NCI-H146 treated with DMSO at 0.1 percent for 48 hours (cell line): ENCODE results near the gene SH3TC1.

Experiments
- DNase-seq: peaks from one replicate; lab custom pipeline; 2025; ENCODE audit not compliant: unreplicated experiment; lab: John Stamatoyannopoulos, UW

The SH3TC1 gene

DNA sequence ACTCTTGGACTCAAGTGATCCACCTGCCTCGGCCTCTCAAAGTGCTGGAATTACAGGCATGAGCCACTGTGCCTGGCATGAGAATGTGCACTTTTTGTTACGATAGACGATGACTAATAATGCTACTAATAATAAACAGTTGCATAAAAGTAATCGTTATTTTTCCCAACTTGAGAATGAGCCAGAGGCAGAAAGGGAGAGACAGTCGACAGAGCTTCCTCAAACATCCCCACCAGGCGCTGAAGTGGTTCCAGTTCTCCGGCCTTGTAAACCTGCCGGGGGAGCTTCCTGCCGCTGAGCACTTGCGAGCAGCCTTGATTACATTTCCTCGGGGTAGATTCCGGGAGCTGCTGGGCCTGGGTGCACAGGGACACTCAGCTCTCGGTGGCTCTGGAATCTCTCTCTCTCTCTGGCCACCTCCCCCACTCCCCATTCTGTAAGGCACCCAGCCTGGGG lies 61.6 kb downstream of the SH3TC1 start:
- no peak for DNase-seq

DNA sequence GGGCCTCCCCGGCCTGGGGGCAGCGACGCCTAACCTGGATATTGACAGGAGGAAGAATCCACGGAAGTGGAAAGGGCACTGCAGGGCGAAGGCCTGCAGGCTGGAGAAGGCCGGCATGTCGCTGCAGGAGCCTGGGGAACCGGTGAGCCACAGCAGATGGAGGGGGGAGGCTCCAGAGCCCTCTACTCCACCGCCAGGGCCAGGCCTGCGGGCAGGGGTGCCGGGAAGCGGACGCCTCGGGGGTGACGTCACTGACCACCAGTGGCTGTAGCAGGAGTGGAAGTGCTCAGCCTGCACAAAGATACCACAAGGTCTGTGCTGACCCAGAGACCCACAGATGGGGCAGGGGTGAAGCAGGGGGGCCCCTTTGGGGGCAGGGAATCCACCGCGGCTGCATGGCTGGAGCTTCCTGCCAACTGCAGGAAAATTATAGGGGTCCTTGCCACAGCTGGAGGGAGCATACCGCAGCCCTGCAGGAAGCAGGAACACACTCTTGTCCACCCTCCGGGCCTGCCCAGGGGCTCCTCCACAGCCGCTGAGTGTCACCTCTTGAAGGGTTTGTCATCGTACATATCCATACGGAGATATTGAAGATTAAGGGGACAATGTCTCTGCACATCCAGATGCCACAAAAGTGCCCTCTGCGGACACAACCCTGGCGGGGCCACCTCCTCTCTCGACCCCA lies 62.9 kb downstream of the SH3TC1 start:
- DNase-seq, result no peak

DNA sequence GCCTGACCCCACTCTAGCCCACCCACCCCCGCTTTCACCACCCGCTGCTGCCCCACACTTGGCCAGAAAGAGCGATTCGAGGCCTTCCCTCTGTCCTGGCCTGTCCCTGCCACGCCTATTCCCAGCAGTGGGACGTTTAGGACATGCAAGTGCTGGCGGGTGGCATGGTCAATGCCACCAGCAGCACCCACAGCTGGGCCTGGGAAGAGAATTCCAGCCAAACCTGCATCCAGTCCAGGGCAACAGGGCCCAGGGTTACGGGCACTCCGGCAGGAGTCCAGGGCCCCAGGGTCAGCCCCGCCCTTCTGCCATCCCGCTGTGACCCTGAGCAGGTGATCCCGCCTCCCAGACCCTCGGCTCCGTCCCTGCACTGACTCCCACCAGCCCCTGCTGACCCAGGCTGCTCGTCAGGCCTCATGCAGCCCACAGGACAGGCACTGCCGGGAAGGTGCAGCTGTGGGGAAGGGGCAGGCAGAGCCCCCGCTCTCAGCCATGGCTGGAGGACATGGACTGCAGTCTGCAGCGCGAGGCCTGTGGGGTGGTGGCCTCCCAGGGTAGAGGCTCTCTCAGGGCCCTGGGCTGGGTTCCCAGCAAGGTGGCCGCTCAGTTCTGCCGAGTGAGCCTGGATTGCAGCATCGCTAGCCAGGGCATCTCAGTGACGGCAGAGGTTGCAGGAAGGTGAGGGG lies 63.7 kb downstream of the SH3TC1 start:
- DNase-seq, result no peak

DNA sequence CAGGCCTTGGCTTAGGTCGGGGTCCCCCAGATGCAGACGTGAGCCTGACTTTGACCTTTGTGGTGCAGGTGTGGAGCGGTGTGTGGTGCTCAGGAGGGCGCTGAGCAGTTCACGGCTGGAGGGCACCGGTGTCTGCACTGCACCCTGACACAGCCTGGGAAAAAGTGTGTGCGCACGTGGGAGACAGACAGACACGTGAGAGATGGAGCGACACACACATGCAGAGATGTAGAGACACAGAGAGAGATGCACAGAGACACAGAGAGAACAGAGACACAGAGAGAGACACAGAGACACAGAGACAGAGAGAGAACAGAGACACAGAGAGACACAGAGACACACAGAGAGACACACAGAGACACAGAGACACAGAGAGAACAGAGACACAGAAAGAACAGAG lies 64.3 kb downstream of the SH3TC1 start:
- DNase-seq, result no peak

DNA sequence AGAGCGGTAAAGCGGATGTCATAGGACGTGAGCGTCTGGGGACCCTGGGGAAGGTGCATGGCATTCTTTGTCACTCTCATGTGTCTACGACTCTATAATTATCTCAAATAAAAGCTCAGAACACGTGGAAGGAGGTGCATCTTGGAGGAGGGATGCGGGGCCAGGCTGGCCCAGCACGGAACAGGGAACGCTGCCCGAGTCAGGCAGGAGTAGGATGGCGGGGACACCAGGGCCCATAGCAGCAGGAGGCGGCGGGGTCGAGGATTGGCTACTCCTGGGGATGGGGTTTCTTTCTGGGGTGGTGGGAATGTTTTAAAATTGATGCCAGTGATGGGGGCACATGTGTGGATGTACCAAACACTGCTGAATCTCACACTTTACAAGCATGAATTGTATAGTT lies 65.0 kb downstream of the SH3TC1 start:
- no peak for DNase-seq

DNA sequence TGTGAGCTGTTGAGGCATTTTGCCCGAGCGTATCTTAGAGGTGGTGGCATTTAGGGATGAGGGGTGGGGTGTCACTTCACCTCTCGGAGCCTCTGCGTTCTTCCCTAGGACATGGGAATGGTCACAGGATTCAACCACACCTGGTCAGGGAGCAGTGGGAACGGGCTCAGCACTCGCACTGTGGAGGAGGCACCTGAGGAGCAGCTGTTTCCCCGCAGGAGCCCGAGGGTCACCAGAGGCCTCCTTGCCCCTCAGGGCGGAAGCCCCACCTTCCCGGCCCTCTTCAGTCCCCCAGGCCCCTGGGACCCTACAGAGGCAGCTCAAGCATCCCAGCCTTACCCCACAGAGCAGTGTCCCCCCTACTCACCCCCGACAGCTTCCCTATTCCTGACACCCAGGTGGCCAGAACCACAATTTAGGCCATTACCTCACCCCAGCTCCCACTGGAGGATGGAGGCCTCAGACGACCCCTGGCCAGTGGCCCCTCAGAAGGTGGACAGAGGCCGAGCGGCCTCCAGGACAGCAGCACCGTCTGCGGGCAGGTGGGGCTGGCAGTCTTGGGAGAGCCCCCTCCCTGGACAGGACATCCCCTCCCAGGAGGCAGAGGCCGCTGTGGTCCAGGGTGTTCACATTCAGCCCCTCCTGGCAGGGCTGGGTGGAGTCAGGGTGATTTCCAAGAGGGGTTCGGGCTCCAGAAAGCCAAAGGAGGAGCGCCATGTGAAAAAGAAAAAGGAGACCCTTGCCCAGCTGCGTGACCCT lies 66.3 kb downstream of the SH3TC1 start:
- DNase-seq, result no peak

DNA sequence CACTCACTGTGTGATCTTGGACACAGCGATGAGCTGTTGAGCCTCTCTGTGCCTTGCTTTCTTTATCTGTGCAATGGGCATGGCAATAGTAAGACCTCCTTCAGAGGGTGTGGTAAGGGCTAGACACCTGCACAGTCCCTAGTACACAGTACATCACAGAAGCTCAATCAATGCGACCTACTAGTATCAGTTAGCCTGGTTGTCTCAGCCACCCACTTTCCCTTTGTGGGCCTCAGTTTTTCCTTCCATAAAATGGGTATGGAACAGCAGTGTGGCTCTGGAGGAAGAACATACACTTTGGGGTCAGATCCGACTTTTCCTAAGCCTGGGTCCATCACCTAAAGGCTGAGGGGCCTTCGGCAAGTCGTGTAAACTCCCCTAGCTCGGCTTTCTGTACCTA lies 67.0 kb downstream of the SH3TC1 start:
- no peak for DNase-seq

DNA sequence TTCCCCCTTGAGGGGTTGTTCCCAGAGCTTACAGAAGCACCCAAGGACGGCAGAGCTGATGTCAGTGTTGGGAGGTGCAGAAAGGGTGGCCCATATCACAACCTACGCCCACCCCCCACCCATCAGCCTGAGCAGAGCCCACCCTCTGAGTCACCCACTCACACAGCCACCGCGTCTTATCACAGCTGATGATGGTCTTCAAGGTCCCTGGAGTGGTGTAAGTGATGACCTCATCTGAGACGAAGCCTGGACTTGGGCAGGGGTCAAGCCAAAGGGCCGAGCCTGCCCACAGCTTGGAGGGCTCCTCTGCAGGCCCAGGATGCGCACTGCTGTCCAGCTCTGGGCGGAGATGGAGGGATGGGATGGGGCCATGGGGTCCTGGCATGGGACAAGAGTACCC lies 67.4 kb downstream of the SH3TC1 start:
- DNase-seq, result no peak

DNA sequence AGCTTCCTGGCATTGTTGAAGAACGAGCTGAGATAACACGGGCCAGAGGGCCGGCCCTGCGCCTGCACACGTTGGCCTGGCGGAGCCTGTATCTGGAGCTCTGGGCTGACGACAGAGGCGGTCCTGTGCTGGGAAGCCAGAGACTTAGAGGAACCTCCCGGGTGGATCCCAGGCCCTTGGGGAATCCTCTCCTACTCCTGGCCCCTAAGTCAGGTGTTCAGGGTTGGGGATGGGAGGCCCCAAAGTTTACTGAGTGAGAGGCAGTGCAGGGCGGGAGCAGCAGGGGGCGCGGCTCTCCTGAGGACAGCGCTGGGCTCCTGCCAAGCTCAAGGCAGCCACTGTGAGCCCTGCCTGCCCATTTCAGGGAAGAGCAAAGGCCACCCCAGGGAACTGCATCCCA lies 68.0 kb downstream of the SH3TC1 start:
- DNase-seq, result peak; percentile 31

DNA sequence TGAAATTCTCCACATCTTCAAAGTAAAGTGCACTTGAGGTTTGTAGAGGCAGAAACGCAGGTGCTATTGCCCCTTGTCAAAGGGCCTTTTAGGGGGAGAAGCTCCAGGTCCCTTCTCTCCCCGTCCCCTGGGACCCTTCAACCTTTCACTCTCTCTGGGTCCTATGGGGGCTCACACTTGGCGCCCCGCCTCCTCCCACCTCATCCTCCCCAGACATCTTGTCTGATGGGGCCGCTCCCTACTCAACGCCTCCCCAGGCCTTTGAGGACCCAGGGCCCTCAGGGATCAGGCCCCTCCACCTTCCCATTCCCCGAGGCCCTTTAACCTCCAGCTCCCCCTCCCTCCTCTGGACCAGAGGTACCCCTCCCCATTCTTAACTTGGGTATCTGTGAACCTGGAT lies 69.1 kb downstream of the SH3TC1 start:
- DNase-seq, result no peak

DNA sequence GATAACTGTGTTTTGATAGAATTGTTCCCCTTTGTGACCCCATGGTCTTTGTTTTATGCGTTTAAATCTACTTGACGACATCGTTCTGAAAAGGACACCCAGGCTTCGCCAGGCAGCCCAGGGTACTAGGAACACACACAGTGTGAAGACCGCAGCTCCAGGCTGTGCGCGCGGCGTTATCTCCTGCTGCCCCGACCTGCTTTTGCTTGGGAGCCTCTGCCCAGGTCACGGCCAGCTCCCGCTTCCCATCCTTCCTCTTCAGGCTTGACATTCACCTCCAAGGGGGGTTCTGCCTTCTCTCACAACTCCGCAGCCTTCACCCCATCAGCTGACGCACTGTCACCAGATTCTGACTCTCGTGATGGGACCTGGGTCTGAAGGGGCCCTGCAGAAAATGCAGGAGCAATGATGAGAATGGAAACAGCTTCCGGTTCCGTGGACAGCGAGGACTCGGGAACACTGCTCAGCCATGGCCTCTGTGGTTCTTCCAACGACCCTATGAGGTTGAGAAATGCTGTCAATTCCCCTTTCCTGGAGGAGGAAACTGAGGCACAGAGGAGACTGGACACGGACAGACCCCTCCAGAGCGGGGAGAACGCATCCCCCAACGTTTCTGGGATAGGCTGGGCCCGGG lies 69.9 kb downstream of the SH3TC1 start:
- no peak for DNase-seq

DNA sequence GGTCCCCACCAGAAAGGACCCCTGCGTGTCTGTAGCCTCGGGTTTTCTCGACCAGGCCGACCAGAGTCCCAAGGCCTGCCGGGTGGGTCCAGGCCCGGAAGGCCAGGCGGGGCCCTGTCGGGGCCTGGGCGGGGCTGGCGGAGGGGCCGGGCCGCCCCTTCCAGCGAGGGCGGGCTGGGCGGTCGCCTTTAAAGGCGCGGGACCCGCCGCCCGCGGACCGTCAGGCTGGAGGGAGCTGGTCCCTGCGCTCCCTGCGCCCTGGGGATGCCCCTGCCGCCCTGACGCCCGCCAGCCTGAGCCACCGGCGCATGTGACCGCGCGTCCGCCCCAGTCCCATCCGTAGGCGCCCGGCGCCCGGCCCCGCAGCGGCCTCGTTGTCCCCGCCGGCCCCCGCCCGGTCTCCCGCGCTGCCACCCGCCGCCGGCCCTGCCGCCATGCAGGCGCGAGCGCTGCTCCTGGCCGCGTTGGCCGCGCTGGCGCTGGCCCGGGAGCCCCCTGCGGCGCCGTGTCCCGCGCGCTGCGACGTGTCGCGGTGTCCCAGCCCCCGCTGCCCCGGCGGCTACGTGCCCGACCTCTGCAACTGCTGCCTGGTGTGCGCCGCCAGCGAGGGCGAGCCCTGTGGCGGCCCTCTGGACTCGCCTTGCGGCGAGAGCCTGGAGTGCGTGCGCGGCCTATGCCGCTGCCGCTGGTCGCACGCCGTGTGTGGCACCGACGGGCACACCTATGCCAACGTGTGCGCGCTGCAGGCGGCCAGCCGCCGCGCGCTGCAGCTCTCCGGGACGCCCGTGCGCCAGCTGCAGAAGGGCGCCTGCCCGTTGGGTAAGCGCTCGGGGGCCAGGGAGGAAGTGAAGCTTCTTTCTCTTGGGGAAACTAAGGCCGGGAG lies 70.7 kb downstream of the SH3TC1 start, which contains the start of gene HTRA3:
TSS of gene HTRA3 (plus strand) at position 220 of the 883 bp plus-strand sequence. CDS start at position 435, 215 bp downstream.
- no peak for DNase-seq

DNA sequence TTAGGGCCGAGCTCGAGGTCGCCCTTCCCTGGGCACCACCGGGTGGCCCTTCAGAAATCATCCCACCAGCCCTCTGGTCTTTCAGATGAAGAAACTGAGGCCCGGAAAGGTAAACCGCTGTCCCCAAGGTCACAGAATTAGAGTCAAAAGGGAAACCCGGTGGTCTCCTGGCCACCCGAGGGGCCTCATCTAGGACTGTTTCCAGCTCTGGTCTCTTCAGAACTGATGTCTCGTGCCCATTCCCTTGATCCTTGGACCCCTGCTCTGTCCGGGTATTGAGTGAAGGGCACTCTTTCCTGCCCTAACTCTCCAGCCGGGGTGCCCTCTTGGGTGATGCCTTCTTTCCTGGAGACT lies 71.3 kb downstream of the SH3TC1 start:
- DNase-seq, result no peak

DNA sequence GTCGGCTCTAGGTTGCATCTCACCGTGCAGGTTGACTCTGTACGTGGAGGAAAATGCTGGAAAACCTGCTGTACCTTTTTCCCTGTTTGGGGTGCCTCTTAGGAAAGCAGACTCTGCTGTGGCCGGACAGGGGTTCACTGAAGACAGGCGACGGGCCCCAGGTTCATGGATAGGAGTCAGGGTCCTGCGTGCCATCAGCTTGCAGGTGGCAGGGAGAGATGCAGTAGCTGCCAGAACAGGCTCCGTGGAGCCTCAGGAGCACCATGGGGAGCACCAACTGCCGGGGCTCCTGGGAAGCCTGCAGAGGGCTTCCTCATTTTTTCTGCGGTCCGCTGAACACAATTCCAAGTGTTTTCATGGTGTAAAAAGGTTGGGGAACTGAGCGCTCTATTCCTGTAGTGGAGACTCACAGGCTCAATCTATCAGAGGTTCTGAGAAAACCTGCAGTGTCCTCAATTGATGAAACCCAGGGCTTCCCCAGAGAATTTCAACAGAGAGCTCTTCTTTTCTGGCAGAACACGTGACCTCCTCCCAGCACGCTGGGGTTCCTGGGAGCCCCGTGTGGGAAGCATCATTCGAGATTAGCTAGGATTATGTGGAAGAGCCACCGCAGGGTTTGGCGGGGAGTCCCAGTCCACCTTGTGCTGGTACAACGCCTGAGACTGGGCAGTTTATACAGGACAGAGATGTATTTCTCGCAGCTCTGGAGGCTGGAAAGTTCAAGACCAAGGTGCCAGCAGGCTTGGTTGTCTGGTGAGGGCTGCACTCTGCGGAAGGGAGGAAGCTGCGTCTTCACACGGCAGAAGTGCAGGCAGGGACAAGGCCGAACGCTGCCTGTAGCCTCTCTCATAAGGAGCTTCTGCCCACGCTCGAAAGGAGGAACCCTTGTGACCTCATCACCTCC lies 72.1 kb downstream of the SH3TC1 start:
- no peak for DNase-seq

DNA sequence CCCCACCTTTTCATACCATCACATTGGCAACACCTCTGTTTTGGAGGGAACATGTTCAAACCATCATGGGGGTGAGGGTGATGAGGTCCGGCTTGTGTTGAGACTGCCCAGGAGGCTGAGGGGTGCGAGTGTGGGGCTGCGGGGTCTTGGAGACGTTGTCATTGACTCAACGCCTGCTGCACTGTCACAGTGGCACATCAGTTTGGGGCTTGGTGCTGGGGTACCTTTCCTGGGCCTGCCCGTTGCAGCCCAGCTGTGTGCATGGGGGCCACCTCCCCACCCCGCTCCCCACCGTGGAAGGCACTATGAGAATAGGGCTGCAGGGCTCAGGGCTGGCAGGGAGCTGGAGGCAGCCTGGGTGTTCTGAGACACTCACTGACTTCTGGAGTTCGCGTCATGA lies 72.7 kb downstream of the SH3TC1 start:
- no peak for DNase-seq

DNA sequence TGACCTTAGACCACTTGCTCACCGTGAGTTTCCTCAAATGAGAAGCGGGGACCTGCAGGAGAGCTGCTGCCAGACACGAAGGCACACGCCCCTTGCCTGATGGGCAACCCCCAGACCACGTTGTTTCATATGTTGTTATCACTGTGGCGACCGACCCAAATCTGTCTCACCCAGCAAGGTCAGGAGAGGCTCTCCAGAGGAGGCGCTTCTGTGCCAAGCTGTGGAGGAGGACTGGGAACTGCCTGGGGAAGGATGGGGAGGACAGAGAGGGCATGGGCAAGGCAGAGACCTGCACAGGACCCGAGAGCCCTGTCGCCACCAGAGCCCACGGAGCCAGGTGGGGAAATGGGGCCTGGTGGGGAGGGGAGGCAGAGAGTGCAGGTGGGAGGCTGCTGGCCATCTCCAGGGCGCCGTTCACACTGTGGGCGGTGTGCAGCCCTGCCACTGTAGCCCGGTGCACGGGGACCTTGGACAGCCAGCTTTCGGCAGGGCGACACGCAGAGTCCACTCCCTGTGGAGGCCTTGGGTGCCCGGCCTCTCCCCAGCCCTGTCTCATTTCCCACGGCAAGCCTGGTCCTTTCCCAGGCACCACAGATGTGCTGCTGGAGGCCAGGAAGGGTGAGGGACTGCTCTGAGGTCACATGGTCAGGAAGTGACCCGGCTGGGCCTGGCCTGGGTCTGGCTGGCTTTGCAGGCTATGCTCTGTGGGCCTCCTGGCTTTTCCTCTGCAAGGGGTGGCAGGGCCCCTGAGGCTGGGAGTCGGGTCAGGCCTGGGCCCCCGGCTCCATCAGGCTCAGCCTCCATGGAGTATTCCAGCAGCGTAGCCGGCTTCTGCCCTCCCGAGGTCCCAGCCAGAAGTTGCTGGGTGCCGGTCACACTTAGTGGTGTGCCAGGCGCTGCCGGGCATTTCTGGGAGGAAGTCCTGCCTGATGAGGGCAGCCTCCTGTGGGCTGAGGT lies 73.7 kb downstream of the SH3TC1 start:
- DNase-seq, result no peak

DNA sequence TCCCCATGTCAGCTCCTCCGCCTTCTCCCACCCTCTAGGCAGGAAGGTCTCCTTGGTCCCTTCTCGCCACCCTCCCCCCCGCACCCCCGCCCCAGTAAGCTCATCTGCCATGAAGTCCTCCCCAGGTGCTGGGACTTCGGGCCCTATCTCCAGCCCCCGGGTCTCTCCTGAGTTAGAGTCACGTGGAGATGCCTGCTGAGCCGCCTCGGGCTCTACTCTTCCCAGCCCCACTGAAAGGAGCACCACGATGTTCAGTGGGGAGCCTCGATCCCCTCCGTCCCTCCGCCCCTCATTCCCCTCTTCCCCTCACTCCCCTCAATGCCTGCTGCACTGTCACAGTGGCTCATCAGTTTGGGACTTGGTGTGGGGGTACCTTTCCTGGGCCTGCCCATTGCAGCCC lies 74.4 kb downstream of the SH3TC1 start:
- no peak for DNase-seq

DNA sequence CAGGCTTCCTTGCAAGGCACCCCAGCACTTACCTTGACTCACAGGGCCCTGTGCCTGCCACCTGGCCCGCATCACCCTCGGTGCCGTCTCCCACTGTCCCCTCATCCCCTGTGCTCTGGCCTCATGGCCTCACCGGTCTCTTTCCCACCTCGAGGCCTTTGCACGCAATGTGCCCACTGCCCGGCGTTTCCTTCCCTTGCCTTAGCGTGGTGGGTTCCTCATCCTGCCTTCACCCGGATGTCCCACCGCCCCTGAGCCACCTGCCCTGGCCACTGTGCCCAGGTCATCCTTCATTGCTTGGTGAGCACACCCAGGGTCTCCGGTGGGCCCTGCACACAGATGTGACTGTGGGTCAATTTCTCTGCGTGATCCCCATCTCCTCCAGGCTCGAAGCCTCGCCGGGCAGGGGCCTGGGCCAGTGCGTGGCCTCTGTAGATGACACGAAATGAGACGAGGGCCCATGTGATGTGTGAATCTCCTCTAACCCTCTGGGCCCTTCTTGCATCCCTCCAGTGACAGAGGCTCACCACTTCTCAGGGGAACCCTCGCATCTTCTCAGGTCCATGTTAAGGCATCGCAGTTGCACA lies 75.1 kb downstream of the SH3TC1 start:
- no peak for DNase-seq
